Tongue (tissue), 2 donors: ENCODE data around the gene EDAR. TPM values are rescaled to one million over a fixed set of nuclear protein-coding genes. Genes with fewer than 3 reads are reported as not detected.

Source experiments
- DNase-seq: peaks from one replicate; pipeline ENCODE4 v3.0.0-alpha.2; 2015
- total RNA-seq: library from RNA; depleted of rRNA; stranded (reverse); fragments of >200 nt; gene quantifications from one replicate; pipeline ENCODE4 v1.2.3, GENCODE V29; 2014

Gene EDAR
- total RNA-seq, 1 donor from 2014 or later: 0.31 TPM

- DNase-seq: no peak
Observed at GRCh38 chr2:108938077-108938710, 50.8 kb downstream of the EDAR start.

GRCh38 chr2:108937367-108938017 lies 51.5 kb downstream of the EDAR start:
- no peak for DNase-seq

GRCh38 chr2:108936866-108937265 lies 52.2 kb downstream of the EDAR start:
- DNase-seq: no peak

GRCh38 chr2:108936076-108936864 lies 52.8 kb downstream of the EDAR start:
- DNase-seq: no peak

GRCh38 chr2:108935271-108935741 lies 53.7 kb downstream of the EDAR start:
- no peak for DNase-seq

GRCh38 chr2:108934583-108935245 lies 54.3 kb downstream of the EDAR start:
- DNase-seq: no peak

- DNase-seq: no peak
Observed at GRCh38 chr2:108934151-108934550, 54.9 kb downstream of the EDAR start.

- DNase-seq: peak; percentile 74
Observed at GRCh38 chr2:108933691-108934117, 55.3 kb downstream of the EDAR start.

GRCh38 chr2:108932736-108933332 lies 56.2 kb downstream of the EDAR start:
- DNase-seq: peak; percentile 70

GRCh38 chr2:108931372-108931771 lies 57.6 kb downstream of the EDAR start:
- no peak for DNase-seq

GRCh38 chr2:108929807-108930425 lies 59.1 kb downstream of the EDAR start:
- no peak for DNase-seq

- no peak for DNase-seq
Observed at GRCh38 chr2:108928660-108929377, 60.2 kb downstream of the EDAR start.

GRCh38 chr2:108927936-108928659 lies 60.9 kb downstream of the EDAR start:
- DNase-seq: peak; percentile 80

GRCh38 chr2:108927405-108927804 lies 61.6 kb downstream of the EDAR start:
- DNase-seq: no peak

GRCh38 chr2:108926561-108927380 lies 62.2 kb downstream of the EDAR start:
- DNase-seq: no peak

GRCh38 chr2:108925735-108926134 lies 63.3 kb downstream of the EDAR start:
- no peak for DNase-seq

GRCh38 chr2:108925286-108925685 lies 63.7 kb downstream of the EDAR start:
- DNase-seq: no peak

- DNase-seq: no peak
Observed at GRCh38 chr2:108924580-108925251, 64.3 kb downstream of the EDAR start.
